Adipocyte (in vitro differentiated cells): ENCODE data around the gene PON1.

ENCODE experiments used
- DNase-seq: peaks from one replicate; pipeline ENCODE4 v3.0.0-alpha.2; 2015; ENCODE audit warnings: low read depth
- H3K27me3 ChIP-seq: replicated peaks from 2 replicates; pipeline ENCODE4 v1.7.0; 2013; ENCODE audit warnings: mild to moderate bottlenecking, low read length, moderate library complexity; ENCODE audit not compliant: control insufficient read depth, insufficient read depth
- H3K36me3 ChIP-seq: 2 replicates; pipeline ENCODE4 v1.7.0; 2013; ENCODE audit warnings: low read length, mild to moderate bottlenecking, moderate library complexity; ENCODE audit not compliant: control insufficient read depth, insufficient read depth, severe bottlenecking
- H3K4me1 ChIP-seq: 2 replicates; pipeline ENCODE4 v1.7.0; 2013; ENCODE audit warnings: mild to moderate bottlenecking, low read length, moderate library complexity; ENCODE audit not compliant: control insufficient read depth, insufficient read depth
- H3K4me3 ChIP-seq: 2 replicates; pipeline ENCODE4 v1.7.0; 2013; ENCODE audit warnings: mild to moderate bottlenecking, low read length, moderate library complexity
- H3K9ac ChIP-seq: 2 replicates; pipeline ENCODE4 v1.7.0; 2013; ENCODE audit warnings: mild to moderate bottlenecking, low read length, moderate library complexity
- H3K9me3 ChIP-seq: 2 replicates; pipeline ENCODE4 v1.7.0; 2013; ENCODE audit warnings: mild to moderate bottlenecking, low read length, moderate library complexity; ENCODE audit not compliant: control insufficient read depth

The PON1 gene

GRCh38 chr7:95290166-95290830 is 34.0 kb downstream of the PON1 start:
- no peaks in the 10 kb centered on the region for H3K36me3 ChIP-seq
- no peak overlapping the region for H3K9ac ChIP-seq
- no peaks in the 10 kb centered on the region for H3K4me1 ChIP-seq

DNA sequence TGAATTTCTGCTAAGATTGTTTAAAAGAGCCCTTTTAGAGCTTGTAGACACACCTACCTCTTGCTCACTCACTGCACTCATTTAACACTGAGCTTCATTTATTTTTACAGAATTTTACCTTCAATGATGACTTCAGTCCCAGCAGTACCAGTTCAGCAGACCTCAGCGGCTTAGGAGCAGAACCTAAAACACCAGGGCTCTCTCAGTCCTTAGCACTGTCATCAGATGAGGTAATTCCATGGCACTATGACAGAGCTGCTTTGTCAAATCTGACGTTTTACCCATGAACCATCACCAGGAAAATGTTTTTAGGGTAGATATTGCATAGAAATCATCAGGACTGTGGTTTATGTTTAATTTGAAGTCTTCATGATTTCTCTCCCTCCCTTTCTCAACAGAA is 38.2 kb downstream of the PON1 start:
- no peak for DNase-seq
- Histone ChIP-seq H3K9me3 (no peaks in the 10 kb centered on the region), H3K27me3 (no peaks in the 10 kb centered on the region), H3K9ac (no peak overlapping the region), H3K4me3 (no peak overlapping the region), H3K4me1 (no peaks in the 10 kb centered on the region), H3K36me3 (no peaks in the 10 kb centered on the region)

More at GRCh38 chr7:95290166-95290830, 34.0 kb downstream of the PON1 start:
- Histone ChIP-seq H3K9me3 (no peaks in the 10 kb centered on the region), H3K27me3 (no peaks in the 10 kb centered on the region), H3K4me3 (no peak overlapping the region)
- no peak for DNase-seq

DNA sequence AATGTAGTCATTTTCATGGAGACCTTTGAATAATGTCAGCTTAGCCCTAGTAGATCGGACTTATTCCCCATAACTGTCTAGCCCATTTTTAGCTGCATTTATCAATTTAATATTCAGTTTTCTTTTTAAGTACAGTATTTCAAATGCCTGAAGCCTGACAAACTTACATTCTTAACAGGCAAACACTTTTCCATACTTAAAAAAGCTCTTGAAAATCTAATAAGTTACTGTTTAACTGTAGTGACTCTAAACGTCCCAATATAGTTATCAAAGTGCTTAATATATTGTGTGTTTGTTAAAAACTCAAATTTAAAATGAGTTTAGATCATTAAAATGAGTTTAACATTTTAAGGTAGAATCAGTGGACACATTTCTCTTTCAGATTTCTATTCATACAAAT is 44.9 kb downstream of the PON1 start:
- no peaks in the 10 kb centered on the region for H3K9me3 ChIP-seq
- H3K4me3 ChIP-seq = no peak overlapping the region
- DNase-seq = no peak
- H3K36me3 ChIP-seq = no peaks in the 10 kb centered on the region
- H3K4me1 ChIP-seq = no peaks in the 10 kb centered on the region
- H3K9ac ChIP-seq = no peak overlapping the region
- no peaks in the 10 kb centered on the region for H3K27me3 ChIP-seq

- no peak overlapping the region for H3K9ac ChIP-seq
- H3K4me3 ChIP-seq = no peak overlapping the region
- H3K4me1 ChIP-seq = no peaks in the 10 kb centered on the region
- no peak for DNase-seq
- no peaks in the 10 kb centered on the region for H3K36me3 ChIP-seq
- no peaks in the 10 kb centered on the region for H3K27me3 ChIP-seq
- no peaks in the 10 kb centered on the region for H3K9me3 ChIP-seq
Observed at GRCh38 chr7:95276114-95276513, 48.2 kb downstream of the PON1 start.

- no peak for DNase-seq
- Histone ChIP-seq H3K4me3 (no peak overlapping the region), H3K9ac (no peak overlapping the region), H3K27me3 (no peaks in the 10 kb centered on the region), H3K36me3 (no peaks in the 10 kb centered on the region), H3K4me1 (no peaks in the 10 kb centered on the region), H3K9me3 (no peaks in the 10 kb centered on the region)
Observed at GRCh38 chr7:95269640-95270039, 54.7 kb downstream of the PON1 start.

- no peak overlapping the region for H3K4me3 ChIP-seq
- H3K4me1 ChIP-seq = no peaks in the 10 kb centered on the region
- no peak for DNase-seq
- no peak overlapping the region for H3K9ac ChIP-seq
- H3K36me3 ChIP-seq = no peaks in the 10 kb centered on the region
- H3K27me3 ChIP-seq = no peaks in the 10 kb centered on the region
- H3K9me3 ChIP-seq = no peaks in the 10 kb centered on the region
Observed at GRCh38 chr7:95267754-95268153, 56.6 kb downstream of the PON1 start.

- no peaks in the 10 kb centered on the region for H3K27me3 ChIP-seq
Observed at GRCh38 chr7:95265634-95266033, 58.7 kb downstream of the PON1 start.

DNA sequence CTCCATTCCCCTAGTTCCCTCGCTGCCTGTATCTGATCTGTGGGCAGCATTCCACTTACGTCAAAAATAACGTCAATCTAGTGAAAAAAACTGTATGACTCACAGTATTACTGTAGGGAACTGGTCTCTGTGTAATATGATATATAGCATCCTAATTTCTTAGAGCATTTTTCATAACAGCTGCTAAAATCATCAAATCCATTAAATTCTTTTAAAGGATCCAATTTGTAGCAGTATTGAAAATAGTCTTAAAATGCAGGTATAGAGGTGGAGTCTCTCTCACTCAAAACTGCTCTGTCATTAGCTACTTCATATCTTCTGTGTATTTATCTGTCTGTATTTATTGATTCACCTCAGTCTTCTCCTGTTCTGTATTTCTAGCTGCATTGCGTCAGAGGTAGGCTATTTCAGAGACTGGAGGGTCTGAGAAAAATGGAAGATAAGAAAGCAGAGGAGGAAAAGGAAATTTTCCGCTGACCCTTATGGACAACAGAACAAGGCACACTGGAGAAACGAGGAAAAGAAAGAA is 59.9 kb downstream of the PON1 start:
- peak; percentile 38 for DNase-seq
- Histone ChIP-seq H3K27me3 (no peaks in the 10 kb centered on the region), H3K36me3 (no peaks in the 10 kb centered on the region), H3K4me3 (no peak overlapping the region), H3K4me1 (no peaks in the 10 kb centered on the region), H3K9ac (no peak overlapping the region), H3K9me3 (no peaks in the 10 kb centered on the region)

More at GRCh38 chr7:95265634-95266033, 58.7 kb downstream of the PON1 start:
- H3K4me1 ChIP-seq = no peaks in the 10 kb centered on the region
- DNase-seq = no peak
- no peaks in the 10 kb centered on the region for H3K36me3 ChIP-seq
- no peak overlapping the region for H3K9ac ChIP-seq
- H3K9me3 ChIP-seq = no peaks in the 10 kb centered on the region
- H3K4me3 ChIP-seq = no peak overlapping the region

DNA sequence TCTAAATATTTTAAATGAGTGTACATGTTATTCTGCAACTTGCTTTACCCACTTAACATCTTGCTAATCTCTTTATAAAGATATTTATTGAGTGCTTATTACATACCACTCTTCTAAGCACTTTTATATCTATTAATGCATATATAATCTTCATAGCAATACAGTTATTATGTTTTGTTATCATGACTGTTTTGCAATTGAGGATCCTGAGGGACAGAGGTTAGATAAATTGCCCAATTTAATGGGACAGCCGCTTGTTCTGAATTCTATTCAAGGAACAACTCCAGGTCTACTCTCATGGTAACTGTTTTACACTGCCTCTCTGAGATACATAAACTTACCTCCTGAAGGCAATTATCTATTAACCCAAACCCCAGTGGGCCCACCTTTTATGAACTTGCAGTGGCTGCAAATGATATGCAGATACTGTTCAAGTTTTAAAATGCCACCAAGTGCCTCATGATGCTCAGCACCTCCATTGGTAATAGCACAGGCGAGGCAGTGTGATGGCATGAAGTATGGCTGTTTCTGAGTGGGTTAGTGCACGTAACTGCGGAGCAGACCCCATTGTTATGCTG is 60.5 kb downstream of the PON1 start:
- no peaks in the 10 kb centered on the region for H3K9me3 ChIP-seq
- H3K4me3 ChIP-seq = no peak overlapping the region
- H3K27me3 ChIP-seq = no peaks in the 10 kb centered on the region
- no peaks in the 10 kb centered on the region for H3K36me3 ChIP-seq
- H3K9ac ChIP-seq = no peak overlapping the region
- no peak for DNase-seq
- H3K4me1 ChIP-seq = no peaks in the 10 kb centered on the region

GRCh38 chr7:95262875-95263274 is 61.5 kb downstream of the PON1 start:
- Histone ChIP-seq H3K4me1 (no peaks in the 10 kb centered on the region), H3K9ac (no peak overlapping the region), H3K4me3 (no peak overlapping the region), H3K9me3 (no peaks in the 10 kb centered on the region), H3K27me3 (no peaks in the 10 kb centered on the region), H3K36me3 (no peaks in the 10 kb centered on the region)
- DNase-seq = no peak

- no peak overlapping the region for H3K4me3 ChIP-seq
- no peaks in the 10 kb centered on the region for H3K9me3 ChIP-seq
- H3K4me1 ChIP-seq = no peaks in the 10 kb centered on the region
- no peak overlapping the region for H3K9ac ChIP-seq
- DNase-seq = no peak
- H3K27me3 ChIP-seq = no peaks in the 10 kb centered on the region
- H3K36me3 ChIP-seq = no peaks in the 10 kb centered on the region
Observed at GRCh38 chr7:95261895-95262415, 62.4 kb downstream of the PON1 start.
